ENCODE results near the gene SLC12A5.

GRCh38 chr20:46049815-46050214 is 20.8 kb downstream of the SLC12A5 start:
- TF ChIP-seq CTCF (IDR thresholded peaks at IDR 0.05; ENCODE audit: low read depth, low read length, poor library complexity, severe bottlenecking) = no peak
- TF ChIP-seq EZH2phosphoT487 (IDR thresholded peaks at IDR 0.05; ENCODE audit: borderline replicate concordance, low read length) = no peak
